Type B pancreatic cell (in vitro differentiated cells): ENCODE results near the gene RPS6KA4. TPM values are rescaled to one million over a fixed set of nuclear protein-coding genes. Genes with fewer than 3 reads are reported as not detected.

Experiments
- DNase-seq: peaks from one replicate; pipeline ENCODE4 v3.0.0; 2021; ENCODE audit warnings: mixed read lengths; ENCODE audit not compliant: unreplicated experiment; ENCODE audit errors: extremely low spot score
- H3K27ac Mint-ChIP-seq: 2 replicates; pipeline ENCODE4 v1.8.0; 2021; ENCODE audit warnings: mild to moderate bottlenecking, mixed read lengths
- H3K27me3 Mint-ChIP-seq: 2 replicates; pipeline ENCODE4 v1.8.0; 2021; ENCODE audit warnings: mixed read lengths
- H3K36me3 Mint-ChIP-seq: 2 replicates; pipeline ENCODE4 v1.8.0; 2021; ENCODE audit warnings: mixed read lengths
- H3K4me1 Mint-ChIP-seq: one replicate; pipeline ENCODE4 v1.8.0; 2021; ENCODE audit warnings: mixed read lengths; ENCODE audit not compliant: unreplicated experiment
- H3K4me3 Mint-ChIP-seq: 2 replicates; pipeline ENCODE4 v1.8.0; 2021; ENCODE audit warnings: mild to moderate bottlenecking, mixed read lengths
- H3K9me3 Mint-ChIP-seq: 2 replicates; pipeline ENCODE4 v1.8.0; 2021; ENCODE audit warnings: mixed read lengths
- total RNA-seq: library from RNA; stranded (reverse); gene quantifications from 2 replicates; pipeline ENCODE4 v1.2.1, GENCODE V29; 2021; ENCODE audit warnings: low replicate concordance
- TF ChIP-seq, protein P1 (sequence below): fragments of 200-600 bp; sonication (generic); conservative IDR thresholded peaks from 2 replicates; pipeline ENCODE4 v1.5.0; 2021; ENCODE audit warnings: antibody characterized with exemption, mild to moderate bottlenecking

RPS6KA4 gene
- total RNA-seq, 1 donor from 2014 or later = 26.4 TPM

DNA sequence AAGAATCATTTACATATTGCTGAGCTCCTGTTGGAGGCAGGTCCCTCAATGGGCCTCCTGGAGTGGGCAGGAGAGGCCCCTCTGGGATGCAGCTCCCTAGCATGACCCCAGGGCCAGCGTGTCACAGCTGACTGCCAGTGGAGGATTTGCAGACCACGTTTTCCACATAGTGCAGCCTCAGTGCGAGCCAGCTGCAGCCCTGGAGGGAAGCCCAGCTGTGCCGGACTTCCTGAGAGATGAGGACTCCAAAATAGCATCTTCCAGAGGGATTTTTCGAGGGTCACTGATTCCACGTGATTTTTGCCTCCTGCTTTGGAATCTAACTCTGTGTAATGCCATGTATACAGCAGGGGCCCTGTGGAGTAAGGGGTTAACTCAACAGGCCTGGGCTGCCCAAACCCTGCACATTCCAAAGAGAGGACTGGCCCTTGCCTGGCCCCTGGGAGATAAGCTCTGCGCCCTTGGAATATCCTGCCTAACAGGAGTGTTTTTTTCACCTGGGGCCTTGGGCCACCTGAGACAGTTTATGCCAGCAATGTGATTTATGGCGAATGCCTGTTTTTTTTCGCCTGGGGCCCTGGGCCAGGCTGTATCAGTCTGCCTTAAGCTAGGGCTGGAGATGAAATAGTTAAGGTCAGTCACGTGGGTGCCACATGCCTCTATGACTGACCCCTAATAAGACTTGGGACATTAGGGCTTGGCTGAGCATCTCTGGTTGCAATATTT lies 47.4 kb downstream of the RPS6KA4 start:
- no peak for DNase-seq
- Mint-ChIP-seq H3K36me3 (no peaks in the 10 kb centered on the region), H3K4me1 (peaks cover 35% of the 10 kb centered on the region), H3K4me3 (peak overlapping the region; percentile 51), H3K27me3 (no peaks in the 10 kb centered on the region), H3K27ac (peak overlapping the region; percentile 62), H3K9me3 (peaks cover 4% of the 10 kb centered on the region)
- TF ChIP-seq, protein P1, sequence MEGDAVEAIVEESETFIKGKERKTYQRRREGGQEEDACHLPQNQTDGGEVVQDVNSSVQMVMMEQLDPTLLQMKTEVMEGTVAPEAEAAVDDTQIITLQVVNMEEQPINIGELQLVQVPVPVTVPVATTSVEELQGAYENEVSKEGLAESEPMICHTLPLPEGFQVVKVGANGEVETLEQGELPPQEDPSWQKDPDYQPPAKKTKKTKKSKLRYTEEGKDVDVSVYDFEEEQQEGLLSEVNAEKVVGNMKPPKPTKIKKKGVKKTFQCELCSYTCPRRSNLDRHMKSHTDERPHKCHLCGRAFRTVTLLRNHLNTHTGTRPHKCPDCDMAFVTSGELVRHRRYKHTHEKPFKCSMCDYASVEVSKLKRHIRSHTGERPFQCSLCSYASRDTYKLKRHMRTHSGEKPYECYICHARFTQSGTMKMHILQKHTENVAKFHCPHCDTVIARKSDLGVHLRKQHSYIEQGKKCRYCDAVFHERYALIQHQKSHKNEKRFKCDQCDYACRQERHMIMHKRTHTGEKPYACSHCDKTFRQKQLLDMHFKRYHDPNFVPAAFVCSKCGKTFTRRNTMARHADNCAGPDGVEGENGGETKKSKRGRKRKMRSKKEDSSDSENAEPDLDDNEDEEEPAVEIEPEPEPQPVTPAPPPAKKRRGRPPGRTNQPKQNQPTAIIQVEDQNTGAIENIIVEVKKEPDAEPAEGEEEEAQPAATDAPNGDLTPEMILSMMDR = no peak

DNA sequence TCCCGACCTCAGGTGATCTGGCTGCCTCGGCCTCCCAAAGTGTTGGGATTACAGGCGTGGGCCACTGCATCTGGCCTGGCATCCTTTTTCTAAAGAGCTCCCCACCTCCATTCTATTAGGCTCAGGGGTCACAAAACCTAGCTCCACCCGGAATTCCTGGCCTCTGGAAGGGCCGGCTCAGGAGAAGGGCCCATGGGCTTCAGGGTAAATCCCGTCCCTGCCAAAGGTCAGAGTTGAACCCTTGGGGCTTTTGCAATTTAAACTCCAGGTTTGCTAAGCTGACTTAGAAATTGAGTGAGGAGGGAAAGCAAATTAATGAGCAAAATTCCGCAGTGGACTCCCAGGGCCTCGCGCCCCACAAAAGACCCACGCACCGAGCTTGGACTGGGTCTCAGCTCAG lies 48.3 kb downstream of the RPS6KA4 start:
- no peak for DNase-seq
- no peaks in the 10 kb centered on the region for H3K27me3 Mint-ChIP-seq
- H3K36me3 Mint-ChIP-seq = no peaks in the 10 kb centered on the region
- H3K27ac Mint-ChIP-seq = peak overlapping the region; percentile 9
- peaks cover 4% of the 10 kb centered on the region for H3K9me3 Mint-ChIP-seq
- peaks cover 35% of the 10 kb centered on the region for H3K4me1 Mint-ChIP-seq
- H3K4me3 Mint-ChIP-seq = no peak overlapping the region
- TF ChIP-seq, protein P1 = no peak

DNA sequence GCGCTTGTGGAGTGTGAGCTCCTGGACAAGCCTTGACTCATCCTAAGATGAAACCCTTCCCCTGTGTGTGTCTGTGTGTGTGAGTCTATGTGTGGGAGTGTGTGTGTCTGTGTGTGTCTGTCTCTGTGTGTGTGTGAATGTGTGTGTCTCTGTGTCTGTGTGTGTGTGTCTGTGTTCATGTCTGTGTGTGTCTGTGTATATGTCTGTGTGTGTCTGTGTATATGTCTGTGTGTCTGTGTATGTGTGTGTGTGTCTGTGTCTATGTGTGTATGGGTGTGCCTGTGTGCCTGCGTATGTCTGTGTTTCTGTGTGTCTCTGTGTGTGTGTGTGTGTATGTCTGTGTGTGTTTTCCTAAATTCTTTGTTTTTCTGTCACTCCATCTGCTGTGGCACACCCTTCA lies 48.7 kb downstream of the RPS6KA4 start:
- Mint-ChIP-seq H3K9me3 (peaks cover 4% of the 10 kb centered on the region), H3K27ac (peak overlapping the region; percentile 9), H3K4me3 (no peak overlapping the region)

GRCh38 chr11:64409278-64409677 lies 50.3 kb downstream of the RPS6KA4 start:
- no peaks in the 10 kb centered on the region for H3K36me3 Mint-ChIP-seq
- no peak overlapping the region for H3K4me3 Mint-ChIP-seq
- H3K4me1 Mint-ChIP-seq = peaks cover 35% of the 10 kb centered on the region
- H3K27ac Mint-ChIP-seq = no peak overlapping the region
- TF ChIP-seq, protein P1 = no peak
- DNase-seq = no peak
- H3K27me3 Mint-ChIP-seq = no peaks in the 10 kb centered on the region
- peaks cover 2% of the 10 kb centered on the region for H3K9me3 Mint-ChIP-seq

More for the DNA sequence above, 48.7 kb downstream of the RPS6KA4 start:
- no peaks in the 10 kb centered on the region for H3K36me3 Mint-ChIP-seq
- no peaks in the 10 kb centered on the region for H3K27me3 Mint-ChIP-seq
- TF ChIP-seq, protein P1 = no peak
- H3K4me1 Mint-ChIP-seq = peaks cover 35% of the 10 kb centered on the region
- no peak for DNase-seq

- Mint-ChIP-seq H3K27ac (no peak overlapping the region), H3K4me1 (peaks cover 38% of the 10 kb centered on the region), H3K36me3 (no peaks in the 10 kb centered on the region), H3K4me3 (no peak overlapping the region), H3K27me3 (no peaks in the 10 kb centered on the region), H3K9me3 (no peaks in the 10 kb centered on the region)
- TF ChIP-seq, protein P1 = no peak
- no peak for DNase-seq
Observed at GRCh38 chr11:64409707-64410403, 50.9 kb downstream of the RPS6KA4 start.
